Skin epidermis (tissue), 12 donors: Measurements from ENCODE around the gene DEFB113.

Experiments
- H3K27ac ChIP-seq, 21 experiments: fragments of 200-600 bp; sonication (generic) in 11 of 21; one replicate each; pipeline ENCODE4 v1.5.0; 2020; ENCODE audit warnings: mild to moderate bottlenecking in 3 of 21, inconsistent platforms in 2 of 21, moderate library complexity in 2 of 21
- H3K4me3 ChIP-seq, 7 experiments: fragments of 200-600 bp; sonication (generic) in 2 of 7; one replicate each; pipeline ENCODE4 v1.5.0; 2020; ENCODE audit warnings: inconsistent platforms in 2 of 7, mild to moderate bottlenecking in 2 of 7, moderate library complexity in 1 of 7

DEFB113 gene

DNA sequence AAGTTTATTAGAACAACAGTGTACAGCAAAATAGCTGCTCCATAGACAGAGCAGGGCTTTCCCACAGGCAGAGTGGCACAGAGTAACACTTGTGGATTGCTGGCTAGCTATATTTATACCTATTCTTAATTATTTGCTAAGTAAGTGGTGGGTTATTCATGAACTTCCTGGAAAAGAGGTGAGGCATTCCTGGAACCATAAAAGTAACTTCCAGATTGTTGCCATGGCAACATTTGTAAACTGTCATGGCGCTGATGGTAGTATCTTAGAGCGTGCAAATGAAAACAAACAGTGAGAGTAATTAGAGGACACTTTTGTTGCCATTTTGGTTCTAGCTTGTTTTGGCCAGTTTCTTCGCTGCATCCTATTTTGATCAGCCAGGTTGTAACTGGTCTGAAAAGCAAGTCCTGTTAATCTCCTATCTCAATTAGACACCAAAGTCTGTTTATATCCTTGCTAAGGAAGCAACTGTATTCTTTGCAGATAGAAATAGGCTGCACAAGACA, 29.4 kb downstream of the DEFB113 start:
- no peak overlapping the region for H3K4me3 ChIP-seq
- no peak overlapping the region for H3K27ac ChIP-seq

DNA sequence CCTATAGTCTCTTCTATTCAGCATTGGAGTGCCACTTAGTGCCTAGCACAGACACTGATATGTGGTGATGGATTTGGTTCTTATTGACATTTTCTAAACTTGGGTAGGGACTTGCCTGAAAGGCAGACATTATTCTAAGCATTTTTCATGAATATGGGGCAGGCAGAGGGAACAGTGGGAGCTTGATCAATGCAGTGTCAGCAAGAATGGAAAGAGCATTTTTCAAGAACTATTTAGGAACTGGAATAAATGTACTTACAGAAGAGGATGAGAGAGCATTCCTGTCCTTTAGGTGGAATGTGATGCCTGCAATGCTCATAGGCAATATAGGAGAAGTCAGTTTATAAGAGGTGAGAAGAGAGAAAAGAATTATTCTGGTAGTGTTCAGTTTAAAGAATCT, 31.6 kb downstream of the DEFB113 start:
- no peak overlapping the region for H3K4me3 ChIP-seq
- H3K27ac ChIP-seq = no peak overlapping the region

DNA sequence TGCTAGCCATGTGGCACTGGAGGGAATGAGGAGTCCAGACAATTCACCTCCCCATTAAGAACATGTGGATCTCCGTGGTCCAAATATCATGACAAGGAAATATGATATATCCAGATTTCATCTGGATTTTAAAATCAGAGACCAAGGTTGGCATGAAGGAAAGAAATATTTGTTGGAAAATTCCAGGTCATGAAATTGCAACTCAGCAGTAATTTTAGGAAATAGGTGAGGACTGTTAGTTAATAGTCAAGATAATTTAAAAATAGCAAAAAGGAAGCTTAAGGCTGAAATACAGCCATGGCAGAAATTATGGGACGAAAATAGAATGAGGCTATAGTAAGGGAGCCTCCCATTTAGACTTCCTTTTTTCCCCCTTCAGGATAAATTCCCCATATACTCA, 32.4 kb downstream of the DEFB113 start:
- no peak overlapping the region for H3K4me3 ChIP-seq

DNA sequence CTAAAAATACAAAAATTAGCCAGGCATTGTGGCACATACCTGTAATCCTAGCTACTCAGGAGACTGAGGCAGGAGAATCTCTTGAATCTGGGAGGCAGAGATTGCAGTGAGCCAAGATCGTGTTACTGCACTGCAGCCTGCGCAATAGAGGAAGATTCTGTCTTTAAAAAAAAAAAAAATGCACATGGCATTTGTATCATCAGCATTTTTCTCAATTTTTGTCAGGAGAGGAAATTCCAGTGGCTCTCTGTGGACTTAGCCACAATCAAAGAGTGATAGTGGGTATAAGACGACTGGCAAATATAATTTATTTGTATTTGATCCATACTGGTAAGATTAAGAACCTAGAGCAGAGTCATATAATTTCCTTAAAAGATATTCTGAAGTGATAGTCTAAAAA, 34.0 kb downstream of the DEFB113 start:
- no peak overlapping the region for H3K27ac ChIP-seq
- no peak overlapping the region for H3K4me3 ChIP-seq

More for the DNA sequence above, 32.4 kb downstream of the DEFB113 start:
- H3K27ac ChIP-seq = no peak overlapping the region

DNA sequence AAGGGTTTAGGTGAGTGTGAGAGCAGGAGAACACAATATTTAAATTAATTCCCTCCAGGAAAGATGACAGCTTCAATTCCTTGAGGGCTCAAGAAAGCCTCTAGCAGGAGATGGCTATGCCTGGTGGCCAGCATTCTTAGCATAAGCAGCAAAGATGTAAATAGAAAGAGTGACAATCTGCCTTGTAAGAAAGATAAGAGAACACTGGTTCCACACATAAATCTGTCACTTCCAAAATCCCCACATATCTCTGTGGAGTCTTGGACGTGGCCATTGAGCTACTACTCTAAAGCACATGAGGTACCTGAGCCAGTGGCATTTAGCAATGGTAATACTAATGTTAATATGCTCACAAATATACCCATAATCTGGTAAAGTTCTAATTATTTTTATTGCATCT, 34.7 kb downstream of the DEFB113 start:
- H3K27ac ChIP-seq = no peak overlapping the region
- no peak overlapping the region for H3K4me3 ChIP-seq

DNA sequence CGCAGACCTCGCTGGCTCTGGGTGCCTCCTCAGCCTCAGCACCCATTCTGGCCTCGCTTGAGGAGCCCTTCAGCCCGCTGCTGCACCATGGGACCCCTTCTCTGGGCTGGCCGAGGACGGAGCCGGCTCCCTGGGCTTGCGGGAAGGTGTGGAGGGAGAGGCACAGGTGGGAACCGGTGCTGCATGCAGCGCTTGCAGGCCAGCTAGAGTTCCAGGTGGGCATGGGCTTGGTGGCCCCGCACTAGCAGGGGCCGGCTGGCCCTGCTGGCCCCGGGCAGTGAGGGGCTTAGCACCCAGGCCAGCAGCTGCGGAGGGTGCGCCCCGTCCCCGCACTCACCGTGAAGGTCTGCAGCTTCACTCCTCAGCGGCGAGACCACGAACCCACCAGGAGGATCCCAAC, 35.9 kb downstream of the DEFB113 start:
- H3K27ac ChIP-seq = no peak overlapping the region
- no peak overlapping the region for H3K4me3 ChIP-seq

DNA sequence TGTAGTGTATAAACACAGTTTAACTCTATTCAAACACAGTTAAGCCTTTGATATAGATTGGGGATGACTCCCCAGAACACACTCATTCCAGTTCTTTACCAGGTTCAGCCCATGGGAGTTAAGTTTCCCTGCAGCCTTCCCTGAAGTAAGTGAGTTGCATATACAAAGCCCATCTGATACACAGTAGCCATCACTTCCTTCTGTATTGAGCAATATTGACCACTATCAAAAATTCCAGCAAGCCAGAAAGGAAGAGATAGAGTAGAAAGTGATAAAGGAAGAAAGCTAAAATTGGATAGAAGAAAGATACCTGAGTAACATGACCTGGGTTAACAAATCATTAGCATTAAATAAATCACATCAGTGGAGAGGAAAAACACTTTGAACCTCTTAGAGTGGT, 40.1 kb downstream of the DEFB113 start:
- Histone ChIP-seq H3K27ac (no peak overlapping the region), H3K4me3 (no peak overlapping the region)

DNA sequence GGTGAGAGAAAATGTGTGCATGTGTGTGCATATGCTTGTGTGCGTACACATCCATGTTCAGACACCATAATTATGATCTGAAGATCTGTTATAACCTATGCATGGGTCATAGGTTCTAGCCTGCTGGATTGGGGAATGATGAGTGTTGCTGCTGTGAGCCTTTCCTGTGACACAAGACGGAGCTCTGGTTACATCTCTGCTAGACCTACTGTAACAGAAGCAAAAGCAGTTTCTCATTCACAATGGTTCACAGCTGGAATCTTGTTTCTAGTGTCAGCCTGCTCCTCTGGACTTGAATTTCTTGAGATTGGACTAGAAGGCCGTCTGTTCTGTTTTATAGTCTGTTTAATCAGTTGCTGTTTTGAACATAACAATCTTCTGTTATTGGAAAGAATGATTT, 45.6 kb downstream of the DEFB113 start:
- Histone ChIP-seq H3K4me3 (no peak overlapping the region), H3K27ac (no peak overlapping the region)

DNA sequence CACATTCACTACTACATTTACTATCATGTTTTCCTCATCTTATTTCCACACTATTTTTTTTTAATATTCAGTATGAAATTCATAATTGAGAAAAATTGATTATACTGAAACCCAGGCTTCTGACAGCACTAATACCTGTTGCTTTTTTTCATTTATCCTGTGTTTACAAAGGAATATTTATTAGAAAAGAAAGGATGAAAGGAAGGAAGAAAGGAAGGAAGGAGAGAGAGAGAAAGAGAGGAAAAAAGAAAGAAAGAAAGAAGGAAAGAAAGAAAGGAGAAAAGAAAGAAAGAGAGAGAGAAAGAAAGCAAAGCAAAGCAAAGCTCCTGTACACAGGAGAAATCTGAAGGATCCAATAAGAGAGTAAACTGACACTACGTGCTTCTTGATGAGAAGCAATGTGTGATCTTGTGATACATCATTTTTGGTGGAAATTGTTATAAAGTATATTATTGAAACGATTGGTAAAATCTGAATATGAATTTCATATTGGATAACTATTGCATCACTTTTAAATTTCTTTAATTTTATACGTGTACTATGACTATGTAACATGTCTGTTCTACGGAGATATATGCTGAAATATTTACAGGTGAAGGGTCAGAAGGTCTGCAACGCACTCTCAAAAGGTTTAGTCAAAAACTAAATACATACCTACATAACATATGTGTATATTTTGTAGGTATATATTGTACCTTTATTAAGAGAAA, 49.3 kb downstream of the DEFB113 start:
- no peak overlapping the region for H3K27ac ChIP-seq

DNA sequence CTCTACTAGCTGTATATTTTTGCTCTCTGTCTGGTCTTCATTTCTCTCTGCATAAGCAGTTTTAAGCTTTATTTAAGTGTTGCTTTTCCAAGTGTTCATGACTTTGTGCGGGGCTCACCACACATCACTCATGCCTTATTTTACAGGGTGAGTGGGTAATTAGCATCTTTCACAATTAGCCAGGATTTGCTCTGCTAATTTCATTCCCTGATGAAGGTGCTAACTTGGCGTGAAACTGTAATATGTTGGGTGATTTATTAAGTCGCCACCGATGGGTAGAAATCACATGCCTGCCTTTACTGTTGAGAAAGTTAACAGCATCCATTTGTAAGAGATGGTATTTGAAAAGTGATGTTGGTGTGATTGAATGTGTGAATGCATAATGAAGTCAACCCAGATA, 50.2 kb downstream of the DEFB113 start:
- Histone ChIP-seq H3K4me3 (no peak overlapping the region), H3K27ac (no peak overlapping the region)

More for the DNA sequence above, 49.3 kb downstream of the DEFB113 start:
- no peak overlapping the region for H3K4me3 ChIP-seq

DNA sequence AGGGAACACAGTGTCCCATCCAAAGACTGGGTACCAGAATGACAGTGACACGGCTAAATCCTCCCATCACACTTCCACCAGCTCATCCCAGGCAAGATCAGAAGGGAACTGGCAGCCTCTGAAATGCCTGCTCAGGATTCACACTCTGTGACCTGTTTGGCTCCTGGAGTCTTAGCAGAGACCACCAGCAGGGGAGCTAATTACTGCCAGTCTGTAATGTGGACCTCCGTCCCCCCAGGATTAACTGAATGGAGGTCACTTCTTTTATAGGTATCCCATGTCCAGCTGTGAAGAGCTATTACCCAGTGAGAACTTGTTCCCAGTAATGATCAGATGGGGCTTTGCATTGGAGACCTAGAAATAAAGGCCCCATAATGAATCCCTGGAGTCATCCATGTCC, 50.6 kb downstream of the DEFB113 start:
- H3K4me3 ChIP-seq = no peak overlapping the region
- no peak overlapping the region for H3K27ac ChIP-seq
